MM.1S (cell line): ENCODE measurements around the gene IGSF9B.

Experiments used
- EZH2 ChIP-seq: fragments of 300-600 bp; sonication (generic); optimal IDR thresholded peaks from 2 replicates; pipeline ENCODE3; 2017; ENCODE audit warnings: low read depth, mild to moderate bottlenecking, antibody characterized with exemption, low read length, mixed read lengths
- EZH2phosphoT487 ChIP-seq: fragments of 300-600 bp; sonication (generic); IDR thresholded peaks from 2 replicates; pipeline ENCODE4 v1.6.1; 2018; ENCODE audit warnings: antibody characterized with exemption, low read length
- TF ChIP-seq, protein P1 (sequence below): fragments of 300-600 bp; sonication (generic); IDR thresholded peaks from 2 replicates; pipeline ENCODE4 v1.5.1; 2016; ENCODE audit warnings: antibody characterized with exemption, low read length, mixed read lengths

DNA sequence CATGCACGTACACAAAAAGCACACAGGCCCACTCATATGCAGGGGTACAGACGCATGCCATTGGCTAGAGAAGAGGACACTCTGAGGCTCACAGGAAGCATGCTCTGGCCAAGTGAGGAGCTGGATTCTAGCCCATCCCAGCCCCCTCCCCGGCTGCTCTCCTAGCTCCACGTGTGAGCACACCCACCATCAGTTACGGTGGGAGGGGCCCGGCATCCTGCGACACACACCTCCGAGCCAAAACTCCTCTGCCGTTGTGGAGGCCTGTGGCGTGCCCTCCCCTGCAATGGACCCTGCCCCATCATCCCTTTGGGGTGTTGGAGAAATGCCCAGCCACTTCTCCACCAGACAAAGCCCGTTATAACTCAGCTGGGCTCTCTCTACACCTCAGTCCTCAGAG lies 15.1 kb upstream of the IGSF9B start:
- TF ChIP-seq, protein P1, sequence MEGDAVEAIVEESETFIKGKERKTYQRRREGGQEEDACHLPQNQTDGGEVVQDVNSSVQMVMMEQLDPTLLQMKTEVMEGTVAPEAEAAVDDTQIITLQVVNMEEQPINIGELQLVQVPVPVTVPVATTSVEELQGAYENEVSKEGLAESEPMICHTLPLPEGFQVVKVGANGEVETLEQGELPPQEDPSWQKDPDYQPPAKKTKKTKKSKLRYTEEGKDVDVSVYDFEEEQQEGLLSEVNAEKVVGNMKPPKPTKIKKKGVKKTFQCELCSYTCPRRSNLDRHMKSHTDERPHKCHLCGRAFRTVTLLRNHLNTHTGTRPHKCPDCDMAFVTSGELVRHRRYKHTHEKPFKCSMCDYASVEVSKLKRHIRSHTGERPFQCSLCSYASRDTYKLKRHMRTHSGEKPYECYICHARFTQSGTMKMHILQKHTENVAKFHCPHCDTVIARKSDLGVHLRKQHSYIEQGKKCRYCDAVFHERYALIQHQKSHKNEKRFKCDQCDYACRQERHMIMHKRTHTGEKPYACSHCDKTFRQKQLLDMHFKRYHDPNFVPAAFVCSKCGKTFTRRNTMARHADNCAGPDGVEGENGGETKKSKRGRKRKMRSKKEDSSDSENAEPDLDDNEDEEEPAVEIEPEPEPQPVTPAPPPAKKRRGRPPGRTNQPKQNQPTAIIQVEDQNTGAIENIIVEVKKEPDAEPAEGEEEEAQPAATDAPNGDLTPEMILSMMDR = no peak
- TF ChIP-seq EZH2 (no peak), EZH2phosphoT487 (no peak)
